HG02884 (cell line): ENCODE data around the gene MEF2A.

Experiments used
- ATAC-seq: cut with Tn5 transposase; IDR thresholded peaks from one replicate; pipeline ENCODE4 v1.9.1; 2021; ENCODE audit warnings: mild to moderate bottlenecking, moderate library complexity; ENCODE audit not compliant: unreplicated experiment

Gene MEF2A

GRCh38 chr15:99752556-99752955 lies 186.8 kb downstream of the MEF2A start:
- no peak for ATAC-seq

GRCh38 chr15:99753066-99753465 lies 187.3 kb downstream of the MEF2A start:
- no peak for ATAC-seq

- ATAC-seq = peak; percentile 84
Measured at GRCh38 chr15:99755692-99756409, 190.1 kb downstream of the MEF2A start.

GRCh38 chr15:99762288-99762687 lies 196.5 kb downstream of the MEF2A start:
- ATAC-seq = no peak

- ATAC-seq = no peak
Measured at GRCh38 chr15:99763827-99764226, 198.0 kb downstream of the MEF2A start.

GRCh38 chr15:99764522-99764921 lies 198.7 kb downstream of the MEF2A start:
- no peak for ATAC-seq
